HFF-Myc (cell line): ENCODE data around the gene ANXA2.

Experiments used
- DNase-seq: peaks from one replicate; pipeline ENCODE4 v3.0.0-alpha.2; 2011; ENCODE audit warnings: low read depth; ENCODE audit errors: extremely low read depth
- H3K4me3 ChIP-seq: replicated peaks from 2 replicates; pipeline ENCODE4 v1.5.1; 2011; ENCODE audit warnings: low read depth, mild to moderate bottlenecking, control low read depth, low read length
- CTCF ChIP-seq: IDR thresholded peaks from 2 replicates; pipeline ENCODE4 v1.5.1; 2012; ENCODE audit warnings: mild to moderate bottlenecking, low read depth, low read length, control low read depth; ENCODE audit errors: missing control alignments

ANXA2 gene

GRCh38 chr15:60397772-60398445, at the start of gene ANXA2:
Gene ANXA2, minus strand, starts transcription at chr15:60397986. Its CDS starts 11,911 bp downstream, at chr15:60386075.
- peak within 1 kb of the TSS; percentile 99 for H3K4me3 ChIP-seq
- no peak for DNase-seq
- no peak for TF ChIP-seq CTCF

- DNase-seq = no peak
Measured at GRCh38 chr15:60444289-60444912, 46.6 kb upstream of the ANXA2 start.

GRCh38 chr15:60442763-60443162, 45.0 kb upstream of the ANXA2 start:
- H3K4me3 ChIP-seq = no peak overlapping the region
- DNase-seq = no peak
- TF ChIP-seq CTCF = no peak

More at GRCh38 chr15:60444289-60444912, 46.6 kb upstream of the ANXA2 start:
- peak; percentile 34 for TF ChIP-seq CTCF
- no peak overlapping the region for H3K4me3 ChIP-seq

- TF ChIP-seq CTCF = no peak
- no peak for DNase-seq
- no peak overlapping the region for H3K4me3 ChIP-seq
Measured at GRCh38 chr15:60442031-60442650, 44.4 kb upstream of the ANXA2 start.

- TF ChIP-seq CTCF = no peak
- DNase-seq = no peak
- H3K4me3 ChIP-seq = no peak overlapping the region
Measured at GRCh38 chr15:60441331-60441730, 43.5 kb upstream of the ANXA2 start.

GRCh38 chr15:60438646-60439045, 40.9 kb upstream of the ANXA2 start:
- DNase-seq = no peak
- no peak overlapping the region for H3K4me3 ChIP-seq
- TF ChIP-seq CTCF = no peak
